RPMI7951 (cell line): Measurements from ENCODE around the gene NLE1. TPM values are rescaled to one million over a fixed set of nuclear protein-coding genes. Genes with fewer than 3 reads are reported as not detected.
A peak's percentile ranks its signal among the peaks of the same experiment; 100 is the strongest.
"Not testable (repeated sequence)": the region's sequence is repeated elsewhere in the genome, so short reads cannot be mapped to it uniquely, and the experiment has no call there.

Source experiments
- DNase-seq: peaks from one replicate; pipeline ENCODE4 v3.0.0-alpha.2; 2012; ENCODE audit warnings: low read depth
- total RNA-seq: library from RNA; depleted of rRNA; stranded (reverse); fragments of >200 nt; shearing (Covaris generic); gene quantifications from 2 replicates; pipeline ENCODE4 v1.2.3, GENCODE V29; 2014; rRNA removed

NLE1 gene
- 13.1 and 13.5 TPM in 2 replicates for total RNA-seq

DNA sequence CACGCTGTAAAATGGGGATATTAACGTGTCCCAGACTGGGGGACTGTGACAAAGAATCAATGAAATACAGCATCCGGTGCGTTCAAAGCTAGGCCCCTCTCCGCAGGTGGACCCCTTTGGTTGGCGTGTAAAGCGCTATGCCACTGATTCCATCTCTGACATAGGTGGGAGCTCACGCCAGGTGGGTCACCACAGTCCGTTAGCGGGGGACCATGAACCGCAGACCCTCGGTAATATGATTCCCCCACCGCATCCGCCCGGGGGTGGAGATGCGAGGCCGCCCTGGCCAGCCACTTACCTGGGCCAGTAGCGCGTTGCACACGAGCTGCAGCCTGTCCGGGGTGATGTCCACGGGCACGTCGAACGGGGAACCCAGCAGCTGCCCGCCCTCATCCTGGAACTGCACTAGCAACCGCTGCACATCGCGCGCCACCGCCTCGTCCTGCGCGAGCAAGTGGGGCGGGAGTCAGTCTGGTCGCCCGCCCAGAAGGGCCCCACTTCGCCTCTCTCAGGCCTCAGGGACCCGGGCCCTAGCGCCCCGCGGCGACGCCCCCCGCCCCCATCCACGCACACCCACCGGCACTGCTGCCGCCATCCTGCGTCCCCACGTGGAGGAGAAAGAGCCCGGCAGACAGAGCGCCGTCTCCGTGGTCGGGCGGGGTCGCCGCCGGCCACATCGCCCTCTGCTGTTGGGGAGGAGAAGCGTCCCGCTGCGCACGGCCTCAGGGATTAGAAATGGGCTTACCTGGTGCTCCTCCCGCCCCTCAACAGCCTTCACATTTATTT, at the start of gene NLE1:
Gene NLE1 (minus strand): TSS at position 623 of the 786 bp plus-strand sequence. CDS start 28 bp downstream, at position 595.
- peak; percentile 78 for DNase-seq

DNA sequence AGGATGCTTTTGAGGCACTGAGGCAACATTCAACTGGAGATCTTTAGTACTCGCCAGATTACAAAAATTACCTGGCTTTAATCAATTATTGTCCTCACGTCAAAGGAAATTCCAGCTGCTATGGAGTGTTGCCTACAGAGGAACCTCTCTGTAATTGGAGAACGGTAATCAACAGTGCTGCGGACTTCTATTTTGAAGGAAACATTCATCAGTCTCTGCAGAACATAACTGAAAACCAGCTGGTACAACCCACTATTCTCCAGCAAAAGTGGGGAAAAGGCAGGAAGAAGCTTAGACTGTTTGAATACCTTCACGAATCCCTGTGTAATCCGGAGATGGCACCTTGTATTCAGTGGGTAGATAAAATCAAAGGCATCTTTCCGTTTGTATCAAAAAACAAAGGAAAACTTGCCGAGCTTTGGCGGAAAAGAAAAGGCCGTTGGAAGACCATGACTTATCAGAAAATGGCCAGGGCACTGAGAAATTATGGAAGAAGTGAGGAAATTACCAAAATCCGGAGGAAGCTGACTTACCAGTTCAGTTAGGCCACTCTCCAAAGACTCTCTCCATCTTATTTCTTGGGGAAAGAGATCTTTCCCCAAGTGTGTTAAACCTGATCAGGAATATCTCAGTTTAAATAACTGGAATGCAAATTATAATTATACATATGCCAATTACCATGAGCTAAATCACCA, 49.0 kb upstream of the NLE1 start:
- no peak for DNase-seq

DNA sequence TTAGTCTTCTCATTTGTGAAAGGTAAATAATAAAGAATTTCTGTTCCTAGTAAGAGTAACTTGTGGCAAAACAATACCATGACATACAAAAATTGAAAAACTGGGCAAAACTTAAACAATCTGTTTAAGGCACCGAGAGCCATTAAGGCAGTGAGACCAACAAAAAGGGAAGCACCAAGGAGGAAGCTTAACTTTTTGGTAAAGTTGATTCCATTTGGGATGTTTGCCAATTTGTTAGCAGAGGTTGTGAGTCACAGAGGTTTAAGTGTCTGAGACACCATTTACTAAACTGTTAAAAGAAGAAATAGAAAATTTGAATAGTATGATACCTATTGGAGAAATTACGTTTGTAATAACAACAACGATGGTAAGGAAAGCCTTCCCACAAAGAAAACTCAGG, 47.2 kb upstream of the NLE1 start:
- peak; percentile 31 for DNase-seq

DNA sequence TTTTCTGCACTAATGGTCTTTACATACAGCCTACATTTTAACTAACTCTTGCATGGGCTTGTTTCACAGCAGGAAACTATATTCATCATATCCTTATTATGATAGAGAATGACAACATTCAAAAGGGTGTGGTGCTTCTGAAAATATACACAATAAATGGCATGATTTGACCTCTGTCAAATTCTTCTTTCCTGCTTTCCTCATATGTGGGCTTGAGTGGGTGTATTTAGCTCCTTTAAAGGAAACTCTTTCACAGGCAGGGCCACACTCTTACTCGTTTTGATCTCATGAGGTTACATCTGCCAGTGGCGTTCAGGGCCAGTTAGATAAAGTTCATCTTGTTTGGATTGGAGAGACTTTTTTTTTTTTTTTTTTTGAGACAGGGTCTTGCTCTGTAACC, 46.0 kb upstream of the NLE1 start:
- no peak for DNase-seq

DNA sequence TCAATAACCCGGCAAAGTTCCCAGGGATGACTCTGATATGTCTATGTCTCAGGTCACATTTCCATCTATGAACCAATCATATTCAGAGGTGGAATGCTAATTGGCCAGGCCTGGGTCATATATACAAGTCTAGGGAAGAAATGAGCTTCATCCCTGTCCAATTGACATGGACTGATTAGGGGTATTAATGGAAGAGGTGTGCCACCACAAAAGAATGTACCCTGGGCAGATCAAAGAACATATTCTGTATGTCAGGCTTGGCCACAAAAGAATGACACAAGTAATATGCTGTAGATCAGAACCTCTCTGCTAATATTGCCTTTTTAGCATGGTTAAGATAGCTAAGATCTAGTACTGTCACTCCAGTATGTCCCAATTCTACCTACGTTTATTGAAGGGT, 45.4 kb upstream of the NLE1 start:
- no peak for DNase-seq

DNA sequence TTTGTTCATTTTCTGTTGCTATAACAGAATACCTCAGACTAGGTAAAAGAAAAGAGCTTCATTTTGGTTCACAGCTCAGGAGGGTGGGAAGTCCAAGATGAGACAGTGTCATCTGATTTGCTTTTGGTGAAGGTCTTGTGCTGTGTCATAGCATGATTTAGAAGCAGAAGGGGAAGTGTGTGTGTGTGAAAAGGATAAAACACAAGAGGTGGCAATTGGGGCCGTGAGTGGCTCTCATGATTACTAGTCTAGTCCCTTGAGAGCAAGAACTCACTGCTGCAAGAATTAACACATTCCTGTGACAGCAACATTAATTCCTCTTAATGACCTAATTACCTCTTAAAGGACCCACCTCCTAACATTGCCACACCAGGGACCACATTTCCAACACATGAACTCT, 43.7 kb upstream of the NLE1 start:
- no peak for DNase-seq

DNA sequence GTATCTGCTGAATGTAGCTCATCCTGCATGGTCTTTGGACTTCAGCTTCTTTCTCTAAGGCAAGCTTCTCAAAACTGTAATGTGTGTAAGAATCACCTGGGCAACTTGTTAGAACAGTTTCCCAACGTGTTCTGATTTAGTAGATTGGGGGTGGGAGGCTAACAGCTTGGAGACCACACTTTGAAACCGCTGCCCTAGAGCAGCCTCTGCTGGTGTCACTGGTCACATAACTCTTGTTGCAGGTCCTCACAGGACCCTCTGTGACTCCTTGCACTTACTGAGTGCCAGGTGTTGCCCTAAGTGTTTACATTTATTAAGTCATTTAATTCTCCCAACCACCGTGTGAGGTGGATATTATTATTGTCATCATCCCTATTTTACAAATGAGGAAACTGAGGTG, 42.2 kb upstream of the NLE1 start:
- DNase-seq = no peak

DNA sequence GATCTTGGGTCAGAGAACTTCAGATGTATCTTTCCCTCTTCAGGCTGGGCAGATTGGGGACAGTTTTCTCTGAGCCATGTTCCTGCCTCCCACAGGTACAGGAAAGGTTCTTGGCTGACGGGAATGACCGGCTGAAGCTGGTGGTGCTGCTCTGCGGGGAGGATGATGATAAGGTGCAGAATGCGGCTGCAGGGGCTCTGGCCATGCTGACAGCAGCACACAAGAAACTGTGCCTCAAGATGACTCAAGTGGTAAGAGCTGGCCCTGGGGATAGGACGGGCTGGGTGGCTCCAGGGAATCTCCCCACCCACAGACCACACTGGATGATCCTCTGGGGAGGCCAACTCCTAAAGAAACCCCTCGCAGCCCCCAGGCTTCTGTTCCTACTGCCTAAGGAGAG, 41.2 kb upstream of the NLE1 start:
- DNase-seq = no peak

DNA sequence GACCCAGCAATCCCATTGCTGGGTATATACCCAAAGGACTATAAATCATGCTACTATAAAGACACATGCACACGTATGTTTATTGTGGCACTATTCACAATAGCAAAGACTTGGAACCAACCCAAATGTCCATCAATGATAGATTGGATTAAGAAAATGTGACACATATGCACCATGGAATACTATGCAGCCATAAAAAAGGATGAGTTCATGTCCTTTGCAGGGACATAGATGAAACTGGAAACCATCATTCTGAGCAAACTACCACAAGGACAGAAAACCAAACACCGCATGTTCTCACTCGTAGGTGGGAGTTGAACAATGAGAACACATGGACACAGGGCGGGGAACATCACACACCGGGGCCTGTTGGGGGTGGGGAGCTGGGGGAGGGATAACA, 37.3 kb upstream of the NLE1 start:
- not testable (repeated sequence) for DNase-seq

DNA sequence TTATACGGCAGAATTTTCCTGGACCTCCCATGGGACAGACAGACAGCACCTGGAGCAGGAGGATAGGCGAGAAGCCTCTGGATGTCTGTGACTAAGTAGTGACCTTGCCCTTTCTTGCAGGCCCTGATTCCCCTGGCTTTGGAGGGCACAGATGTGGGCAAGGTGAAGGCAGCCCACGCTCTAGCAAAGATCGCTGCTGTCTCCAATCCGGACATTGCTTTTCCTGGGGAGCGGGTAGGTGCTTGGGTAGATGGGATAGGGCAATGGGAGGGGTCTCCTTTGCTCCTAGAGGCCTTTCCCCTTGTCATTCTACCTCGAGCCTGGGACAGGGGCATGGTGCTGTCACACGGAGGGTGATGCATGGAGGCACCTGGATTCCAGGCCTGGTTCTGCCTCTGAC, 34.8 kb upstream of the NLE1 start:
- DNase-seq = no peak

DNA sequence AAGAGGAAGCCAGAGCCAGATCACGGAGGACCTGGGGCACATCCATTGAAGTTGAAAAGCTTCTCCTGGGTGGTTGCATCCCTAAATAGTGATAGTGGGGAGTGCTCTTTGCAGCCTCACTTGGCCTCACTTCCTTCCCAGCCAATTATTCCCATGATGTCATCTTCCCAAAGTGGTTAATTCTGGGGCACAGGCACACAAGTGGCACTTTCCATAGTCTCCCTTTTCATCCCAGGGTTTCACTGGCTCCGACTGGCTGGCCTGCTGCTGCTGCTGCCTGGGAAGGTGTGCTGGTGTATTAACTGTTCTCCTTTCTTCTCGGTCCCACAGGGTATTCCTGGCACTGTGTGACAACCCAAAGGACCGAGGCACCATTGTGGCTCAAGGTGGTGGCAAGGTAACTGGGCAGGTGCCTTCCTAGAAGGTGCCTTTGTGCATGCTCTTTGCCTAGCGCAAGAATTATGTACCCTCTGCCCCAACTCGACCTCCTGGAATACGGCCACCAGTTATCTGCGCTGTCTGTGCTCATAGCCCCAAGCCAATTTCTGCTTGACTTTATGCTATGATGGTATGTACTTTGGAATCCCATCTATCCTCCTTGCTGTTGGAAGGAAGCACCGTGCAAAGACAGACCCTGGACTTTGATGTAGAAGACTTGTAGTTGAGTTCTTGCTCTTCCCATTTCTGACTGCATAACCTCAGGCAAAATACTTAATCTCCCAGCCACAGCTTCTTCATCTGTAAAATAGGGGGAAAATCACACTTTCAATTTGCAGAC, 33.7 kb upstream of the NLE1 start:
- DNase-seq = no peak

DNA sequence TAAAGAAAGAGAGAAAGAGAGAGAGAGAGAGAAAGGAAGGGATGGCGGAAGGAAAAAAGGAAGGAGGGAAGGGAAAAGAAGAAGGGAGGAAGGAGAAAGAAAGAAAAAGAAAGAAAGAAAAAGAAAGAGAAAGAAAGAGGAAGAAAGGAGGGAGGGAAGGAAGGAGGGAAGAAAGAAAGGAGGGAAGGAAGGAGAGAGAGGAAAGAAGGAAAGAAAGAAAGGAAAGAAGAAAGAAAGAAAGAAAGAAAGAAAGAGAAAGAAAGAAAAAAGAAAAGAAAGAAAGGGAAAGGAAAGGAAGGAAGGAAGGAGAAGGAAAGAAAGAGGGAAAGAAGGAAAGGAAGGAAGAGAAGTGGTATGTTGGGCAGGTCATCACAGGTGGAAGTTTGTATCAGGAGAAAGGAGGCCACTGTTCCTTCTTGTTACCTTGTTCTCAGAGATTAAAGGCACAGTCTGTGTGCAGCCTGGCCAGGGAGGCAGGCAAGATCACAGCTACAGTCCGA, 32.8 kb upstream of the NLE1 start:
- DNase-seq = no peak

DNA sequence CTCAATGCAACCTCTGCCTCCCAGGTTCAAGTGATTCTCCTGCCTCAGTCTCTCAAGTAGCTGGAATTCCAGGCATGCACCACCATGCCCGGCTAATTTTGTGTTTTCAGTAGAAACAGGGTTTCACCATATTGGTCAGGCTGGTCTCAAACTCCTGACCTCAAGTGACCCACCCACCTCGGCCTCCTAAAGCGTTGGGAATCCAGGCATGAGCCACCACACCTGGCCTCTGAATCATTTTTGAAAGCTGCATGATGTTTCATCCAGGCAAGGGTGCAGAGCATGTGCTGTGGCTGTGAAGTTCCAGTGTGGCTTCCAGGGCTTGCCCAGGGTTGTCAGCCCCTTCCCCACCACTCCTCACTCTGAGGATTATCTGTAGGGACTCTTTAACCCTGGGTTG, 30.2 kb upstream of the NLE1 start:
- DNase-seq = not testable (repeated sequence)

DNA sequence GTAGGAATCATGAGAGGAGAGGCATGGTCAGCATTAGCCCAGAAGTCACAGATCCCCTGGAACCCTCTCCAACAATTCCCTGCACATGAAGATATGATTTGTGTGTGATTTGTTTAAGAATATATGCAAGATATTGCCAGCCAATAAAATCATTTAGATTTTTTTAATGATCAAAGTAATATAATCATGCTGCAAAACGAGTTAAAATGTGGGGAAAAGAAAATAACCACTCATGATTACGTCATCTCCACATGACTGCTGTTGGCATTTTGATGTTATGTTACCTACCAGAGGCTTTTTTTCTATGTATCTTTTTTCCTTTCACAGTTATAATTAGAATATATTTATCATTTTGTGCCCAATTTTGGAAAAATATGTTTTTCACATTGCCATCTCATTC, 29.7 kb upstream of the NLE1 start:
- no peak for DNase-seq

DNA sequence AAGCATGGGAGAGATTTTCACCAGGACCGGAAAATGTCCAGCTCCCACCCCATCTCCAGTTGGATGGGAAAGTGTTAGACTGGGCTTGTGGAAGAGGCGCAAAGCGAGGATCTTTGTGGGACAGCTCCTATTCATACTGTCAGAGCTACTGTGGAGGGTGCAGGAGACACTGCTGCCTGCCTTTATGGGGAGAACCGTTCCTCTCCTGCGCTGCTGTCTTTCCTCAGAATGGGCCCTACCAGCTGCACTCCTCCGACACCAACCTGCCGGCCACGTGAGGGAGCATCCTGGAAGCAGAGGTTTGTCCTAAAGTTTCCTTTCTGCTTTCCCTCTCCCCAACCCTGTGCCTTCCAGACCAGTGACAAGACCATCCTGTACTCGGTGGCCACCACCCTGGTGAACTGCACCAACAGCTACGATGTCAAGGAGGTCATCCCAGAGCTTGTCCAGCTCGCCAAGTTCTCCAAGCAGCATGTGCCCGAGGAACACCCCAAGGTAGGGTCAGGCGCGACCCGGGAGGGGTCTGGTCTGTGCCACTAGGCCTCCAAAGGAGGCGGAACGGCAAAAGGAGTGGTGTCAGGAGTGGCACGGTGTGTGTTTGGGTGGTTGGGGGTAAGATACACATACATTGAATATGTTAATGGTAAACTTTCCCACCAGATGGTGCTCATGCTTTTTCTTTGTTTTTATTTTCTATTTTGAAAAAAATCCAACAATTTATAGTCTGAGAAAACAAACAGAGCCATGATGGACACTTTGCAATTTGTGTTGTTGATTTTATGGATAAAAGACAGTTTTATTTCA, 29.1 kb upstream of the NLE1 start:
- DNase-seq = peak; percentile 31

DNA sequence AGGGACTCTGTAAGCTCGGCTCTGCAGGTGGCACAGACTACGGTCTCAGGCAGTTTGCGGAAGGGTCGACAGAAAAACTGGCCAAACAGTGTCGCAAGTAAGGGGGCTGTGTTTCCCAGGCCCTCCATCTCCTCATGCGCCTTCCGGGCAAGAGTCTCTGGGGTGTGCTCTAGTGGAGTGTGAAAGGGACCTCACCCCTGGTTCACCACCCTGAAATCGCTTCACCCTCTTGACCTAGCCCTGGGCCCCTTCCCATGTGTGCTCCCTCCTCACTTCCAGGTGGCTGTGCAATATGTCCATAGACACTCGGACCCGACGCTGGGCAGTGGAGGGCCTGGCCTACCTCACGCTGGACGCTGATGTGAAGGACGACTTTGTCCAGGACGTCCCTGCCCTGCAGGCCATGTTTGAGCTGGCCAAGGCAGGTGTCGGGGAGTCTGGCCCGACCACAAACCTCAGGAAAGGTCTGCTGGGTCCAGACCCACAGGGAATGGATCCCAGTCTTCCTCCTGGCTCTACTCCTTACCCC, 27.8 kb upstream of the NLE1 start:
- no peak for DNase-seq

DNA sequence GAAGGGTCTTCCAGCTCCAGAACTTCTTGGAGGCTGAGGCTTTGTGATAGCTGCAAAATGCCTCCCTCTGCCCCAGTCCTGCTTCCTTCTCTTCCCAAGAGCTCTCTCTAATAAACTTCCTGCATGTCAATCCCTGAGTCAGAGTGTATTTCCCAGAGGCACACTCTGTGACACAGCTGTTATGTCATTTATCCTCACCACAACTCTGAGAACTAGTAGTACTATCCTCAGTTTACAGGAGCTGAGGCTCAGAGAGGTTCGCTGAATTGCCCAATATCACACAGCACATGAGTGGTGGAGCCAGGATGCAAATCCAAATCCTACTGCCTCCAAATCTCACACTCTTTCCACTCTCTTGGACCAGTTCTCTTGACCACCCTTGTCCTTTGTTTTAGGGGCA, 25.6 kb upstream of the NLE1 start:
- peak; percentile 27 for DNase-seq

DNA sequence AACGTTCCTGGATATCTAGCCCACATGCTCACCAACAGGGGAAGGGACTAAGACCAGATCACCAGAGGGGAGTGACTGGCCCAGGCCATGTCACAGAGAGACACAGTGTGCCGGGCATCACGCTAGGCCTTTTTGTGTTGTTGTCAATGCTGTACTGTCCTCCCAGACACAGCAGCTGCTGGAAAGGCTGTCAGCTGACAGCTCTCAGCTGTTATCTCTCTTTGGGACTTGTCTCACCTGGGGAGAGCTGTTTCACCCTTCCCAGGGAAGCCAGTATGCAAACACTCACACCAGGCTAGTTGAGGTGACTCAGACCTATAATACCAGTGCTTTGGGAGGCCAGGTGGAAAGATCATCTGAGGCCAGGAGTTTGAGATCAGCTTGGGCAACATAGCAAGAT, 24.9 kb upstream of the NLE1 start:
- no peak for DNase-seq

DNA sequence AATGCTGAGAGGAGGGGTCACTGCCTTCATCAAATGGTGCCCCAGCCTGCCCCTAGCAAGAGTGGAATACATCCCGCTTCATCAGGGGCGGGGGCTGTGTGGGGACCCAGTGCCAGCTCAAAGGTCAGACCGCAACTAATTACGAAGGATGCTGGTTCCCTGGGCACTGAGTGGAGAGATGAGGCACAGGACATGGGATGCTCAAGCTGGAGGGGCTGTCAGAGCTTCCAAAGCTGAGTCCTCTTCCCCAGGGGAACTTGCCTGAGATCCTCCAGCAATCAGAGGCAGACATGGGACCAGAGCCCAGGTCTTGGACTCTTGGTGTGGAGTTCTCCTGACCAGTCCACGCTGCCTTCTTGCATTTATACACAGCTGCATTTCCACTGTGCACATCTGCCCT, 24.4 kb upstream of the NLE1 start:
- no peak for DNase-seq

DNA sequence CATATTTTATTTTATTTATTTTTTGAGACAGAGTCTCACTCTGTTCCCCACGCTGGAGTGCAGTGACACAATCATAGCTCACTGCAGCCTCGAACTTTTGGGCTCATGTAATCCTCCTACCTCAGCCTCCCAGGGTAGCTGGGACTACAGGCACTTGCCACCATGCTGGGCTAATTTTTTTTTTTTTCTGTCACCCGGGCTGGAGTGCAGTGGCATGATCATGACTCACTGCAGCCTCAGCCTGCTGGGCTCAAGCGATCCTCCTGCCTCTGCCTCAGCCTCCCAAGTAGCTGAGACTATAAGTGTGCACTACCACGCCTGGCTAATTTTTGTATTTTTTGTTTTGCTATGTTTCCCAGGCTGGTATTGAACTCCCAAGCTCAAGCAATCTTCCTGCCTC, 22.6 kb upstream of the NLE1 start:
- no peak for DNase-seq

DNA sequence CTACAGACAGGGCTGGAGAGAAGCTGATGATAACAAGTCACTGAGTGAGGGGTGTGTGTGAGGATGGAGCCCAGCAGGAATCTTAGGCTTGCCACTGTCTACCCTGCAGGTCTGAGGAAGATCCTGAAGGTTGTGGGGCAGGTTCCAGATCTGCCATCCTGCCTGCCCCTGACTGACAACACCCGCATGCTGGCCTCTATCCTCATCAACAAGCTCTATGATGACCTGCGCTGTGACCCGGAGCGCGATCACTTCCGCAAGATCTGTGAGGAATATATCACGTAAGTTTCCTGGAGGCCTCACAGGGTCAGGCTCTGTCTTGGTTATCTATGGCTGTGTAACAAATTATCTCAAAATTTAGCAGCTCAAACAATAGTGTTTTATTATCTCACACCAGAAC, 21.8 kb upstream of the NLE1 start:
- no peak for DNase-seq
